Lung (tissue), 12 donors: ENCODE results near the gene ZNF804B. TPM values are rescaled to one million over a fixed set of nuclear protein-coding genes. Genes with fewer than 3 reads are reported as not detected.

Experiments
- ATAC-seq: fragments of 200-7000 bp; cut with Tn5 transposase; one replicate; pipeline ENCODE4 v1.9.1; 2020; ENCODE audit warnings: moderate number of reproducible peaks; ENCODE audit not compliant: insufficient read depth, low FRiP score
- DNase-seq, 3 donors: peaks; one replicate each; pipeline ENCODE4 v3.0.0-alpha.2; 2013 to 2017
- H3K27ac ChIP-seq, 2 donors: one replicate each; pipeline ENCODE4 v1.5.1; 2013; ENCODE audit warnings: mild to moderate bottlenecking in 2 of 2, moderate library complexity in 2 of 2, control low read depth in 1 of 2, inconsistent platforms in 1 of 2, low read depth in 1 of 2, low read length in 1 of 2
- H3K27me3 ChIP-seq, 3 donors: one replicate each; pipeline ENCODE4 v1.5.1; 2013; ENCODE audit warnings: low read length in 2 of 3; ENCODE audit not compliant: control insufficient read depth in 3 of 3, insufficient read depth in 3 of 3
- H3K36me3 ChIP-seq, 4 donors: one replicate each; pipeline ENCODE4 v1.5.1; 2013; ENCODE audit warnings: low read length in 4 of 4, mild to moderate bottlenecking in 1 of 4, moderate library complexity in 1 of 4; ENCODE audit not compliant: control insufficient read depth in 4 of 4, insufficient read depth in 4 of 4
- H3K4me1 ChIP-seq, 5 donors: one replicate each; pipeline ENCODE4 v1.5.1; 2013; ENCODE audit warnings: low read length in 5 of 5, mild to moderate bottlenecking in 2 of 5, moderate library complexity in 1 of 5; ENCODE audit not compliant: control insufficient read depth in 5 of 5, insufficient read depth in 5 of 5
- H3K4me3 ChIP-seq: one replicate; pipeline ENCODE4 v1.5.1; 2013; ENCODE audit warnings: mild to moderate bottlenecking, control low read depth, moderate library complexity
- H3K9ac ChIP-seq, 2 donors: one replicate each; pipeline ENCODE4 v1.5.1; 2013; ENCODE audit warnings: low read length in 2 of 2, control low read depth in 1 of 2; ENCODE audit not compliant: insufficient read depth in 1 of 2
- H3K9me3 ChIP-seq, 4 donors: one replicate each; pipeline ENCODE4 v1.5.1; 2013; ENCODE audit warnings: low read length in 3 of 4, mild to moderate bottlenecking in 1 of 4, moderate library complexity in 1 of 4; ENCODE audit not compliant: control insufficient read depth in 4 of 4, insufficient read depth in 3 of 4
- CTCF ChIP-seq: IDR thresholded peaks from 2 replicates; pipeline ENCODE4 v1.5.1; 2012; ENCODE audit warnings: mild to moderate bottlenecking; ENCODE audit errors: control extremely low read depth, extremely low read depth
- WGBS, 2 donors: extraction: QIAGEN DNeasy Blood & Tissue Kit; methylation state at CpG; one replicate each; pipeline ENCODE4 v1.1.7; 2013; 5-methylcytosine and 5-hydroxymethylcytosine counted together
- polyA plus RNA-seq, 2 donors: library from polyadenylated mRNA; stranded (reverse); fragments of 200-250 nt; gene quantifications; one replicate each; pipeline ENCODE4 v1.2.1, GENCODE V29; 2013
- total RNA-seq, 2 donors: library from RNA; depleted of rRNA in 1 of 2; stranded (reverse); fragments of >200 nt in 1 of 2; gene quantifications; one replicate each; pipeline ENCODE4 v1.2.1, GENCODE V29; 2014 to 2021
- donor health status: control.
- donor health status: control.
- donor health status: Bipolar disorder and iron deficiency.
- donor health status: healthy.
- donor health status: DM: yes; HTN: yes; CAD: no.

Gene ZNF804B
- total and polyA plus RNA-seq, 4 donors: not detected

GRCh38 chr7:89077992-89078391 lies 318.5 kb downstream of the ZNF804B start:
- no peaks in the 10 kb centered on the region for H3K4me1 ChIP-seq
- DNase-seq (no peak), ATAC-seq (no peak)
- H3K36me3 ChIP-seq: no peaks in the 10 kb centered on the region
- H3K27ac ChIP-seq: no peak overlapping the region
- H3K9me3 ChIP-seq: peaks cover 0 to 3% (median 0%) of the 10 kb centered on the region in 4 donors
- no peak overlapping the region for H3K9ac ChIP-seq
- WGBS, 2 donors: 84 to 89% methylated on average over 3 of the region's 3 CpGs
- no peak overlapping the region for H3K4me3 ChIP-seq
- no peaks in the 10 kb centered on the region for H3K27me3 ChIP-seq
- TF ChIP-seq CTCF: no peak

GRCh38 chr7:89085580-89085979 lies 326.1 kb downstream of the ZNF804B start:
- WGBS, 2 donors: 83 to 88% methylated on average over 2 of the region's 2 CpGs
- no peak for TF ChIP-seq CTCF
- H3K9me3 ChIP-seq: no peaks in the 10 kb centered on the region
- no peak overlapping the region for H3K27ac ChIP-seq
- H3K9ac ChIP-seq: no peak overlapping the region
- H3K4me3 ChIP-seq: no peak overlapping the region
- no peaks in the 10 kb centered on the region for H3K27me3 ChIP-seq
- DNase-seq (no peak), ATAC-seq (no peak)
- no peaks in the 10 kb centered on the region for H3K36me3 ChIP-seq
- H3K4me1 ChIP-seq: no peaks in the 10 kb centered on the region

- Histone ChIP-seq H3K9ac (no peak overlapping the region), H3K27ac (no peak overlapping the region), H3K4me3 (no peak overlapping the region), H3K36me3 (no peaks in the 10 kb centered on the region), H3K9me3 (no peaks in the 10 kb centered on the region), H3K4me1 (no peaks in the 10 kb centered on the region), H3K27me3 (no peaks in the 10 kb centered on the region)
- DNase-seq (no peak), ATAC-seq (no peak)
- no peak for TF ChIP-seq CTCF
- 82 to 91% methylated on average over 1 of the region's 1 CpG for WGBS, 2 donors
Measured at GRCh38 chr7:89091550-89091949, 332.1 kb downstream of the ZNF804B start.

GRCh38 chr7:89094269-89094668 lies 334.8 kb downstream of the ZNF804B start:
- WGBS, 2 donors: 84 to 86% methylated on average over 3 of the region's 3 CpGs
- no peaks in the 10 kb centered on the region for H3K4me1 ChIP-seq
- no peak overlapping the region for H3K4me3 ChIP-seq
- DNase-seq: no peak
- H3K36me3 ChIP-seq: no peaks in the 10 kb centered on the region
- H3K27ac ChIP-seq: no peak overlapping the region
- H3K9ac ChIP-seq: no peak overlapping the region
- no peak for ATAC-seq
- no peaks in the 10 kb centered on the region for H3K27me3 ChIP-seq
- no peak for TF ChIP-seq CTCF
- no peaks in the 10 kb centered on the region for H3K9me3 ChIP-seq
